ENCODE data around the gene GRPR.

- no peak for TF ChIP-seq POLR2AphosphoS5 (IDR thresholded peaks at IDR 0.05; ENCODE audit: low read depth, low read length)
- TF ChIP-seq ATF1 (CRISPR knock-in tag; IDR thresholded peaks at IDR 0.05), result no peak
- no peak for TF ChIP-seq BRF2 (CRISPR knock-in tag; IDR thresholded peaks at IDR 0.05)
- no peak for TF ChIP-seq ZKSCAN8 (CRISPR knock-in tag; IDR thresholded peaks at IDR 0.05; ENCODE audit: borderline replicate concordance)
- TF ChIP-seq SP140L (CRISPR knock-in tag; IDR thresholded peaks at IDR 0.05; ENCODE audit: borderline replicate concordance), result no peak
- no peak for TF ChIP-seq POLR2A (IDR thresholded peaks at IDR 0.05; ENCODE audit: insufficient read depth in 1 of 2, low read depth in 2 of 2, low read length in 2 of 2)
- TF ChIP-seq CSRNP1 (CRISPR knock-in tag; IDR thresholded peaks at IDR 0.05), result no peak
- TF ChIP-seq ZSCAN12 (CRISPR knock-in tag; IDR thresholded peaks at IDR 0.05), result no peak
- no peak for TF ChIP-seq ZMYM4 (CRISPR knock-in tag; IDR thresholded peaks at IDR 0.05)
- peak; percentile 37 for TF ChIP-seq CTCF (CRISPR knock-in tag; IDR thresholded peaks at IDR 0.05)
- TF ChIP-seq ZBTB34 (CRISPR knock-in tag; IDR thresholded peaks at IDR 0.05), result no peak
- no peak for TF ChIP-seq PCBP2 (optimal IDR thresholded peaks at IDR 0.05; ENCODE audit: low read depth, low read length, poor library complexity, severe bottlenecking)
Measured at GRCh38 chrX:16138108-16138427, 14.7 kb downstream of the GRPR start.

Measured in HepG2 (cell line).